Ascending aorta (tissue), 2 donors: ENCODE results near the gene ZRSR2. TPM values are rescaled to one million over a fixed set of nuclear protein-coding genes. Genes with fewer than 3 reads are reported as not detected.
"Not testable (repeated sequence)": the region's sequence is repeated elsewhere in the genome, so short reads cannot be mapped to it uniquely, and the experiment has no call there.

Experiments used
- DNase-seq, 2 donors: peaks; one replicate each; pipeline ENCODE4 v3.0.0-alpha.2; 2019; ENCODE audit warnings: low spot score in 2 of 2
- H3K27ac ChIP-seq, 2 donors: fragments of 200-600 bp; sonication (generic); one replicate each; pipeline ENCODE4 v1.5.1; 2016 to 2017; ENCODE audit warnings: mild to moderate bottlenecking in 1 of 2
- H3K27me3 ChIP-seq: fragments of 200-600 bp; sonication (generic); one replicate; pipeline ENCODE4 v1.5.1; 2017
- H3K36me3 ChIP-seq, 2 donors: fragments of 200-600 bp; sonication (generic); one replicate each; pipeline ENCODE4 v1.5.1; 2016
- H3K4me1 ChIP-seq, 2 donors: fragments of 200-600 bp; sonication (generic); one replicate each; pipeline ENCODE4 v1.5.1; 2016 to 2017; ENCODE audit warnings: mild to moderate bottlenecking in 1 of 2
- H3K4me3 ChIP-seq, 2 donors: fragments of 200-600 bp; sonication (generic); one replicate each; pipeline ENCODE4 v1.5.1; 2016 to 2017; ENCODE audit warnings: mild to moderate bottlenecking in 1 of 2
- H3K9me3 ChIP-seq, 2 donors: fragments of 200-600 bp; sonication (generic); one replicate each; pipeline ENCODE4 v1.5.1; 2016
- CTCF ChIP-seq, 3 experiments: fragments of 200-600 bp in 2 of 3; fragments of 450-650 bp in 1 of 3; sonication (generic) in 2 of 3; IDR thresholded peaks; one replicate each; pipeline ENCODE4 v1.5.1; 2016 to 2019; ENCODE audit warnings: antibody characterized with exemption in 3 of 3, mild to moderate bottlenecking in 1 of 3, moderate library complexity in 1 of 3
- intact Hi-C: fragments of 100-400 bp; cut with DNase I; formaldehyde crosslinking; loops from one replicate; pipeline ENCODE4 v1.15.1; 2023
- total RNA-seq: library from RNA; depleted of rRNA; stranded (reverse); fragments of >200 nt; gene quantifications from one replicate; pipeline ENCODE4 v1.1.0, GENCODE V29; 2016

Gene ZRSR2
- total RNA-seq, 1 donor from 2014 or later = 0.64 TPM

- intact Hi-C loops = no loop called here
- H3K4me3 ChIP-seq = no peak overlapping the region
- H3K27ac ChIP-seq = no peak overlapping the region
- H3K9me3 ChIP-seq = no peaks in the 10 kb centered on the region
- no peak for TF ChIP-seq CTCF (IDR thresholded peaks at IDR 0.05)
- no peaks in the 10 kb centered on the region for H3K27me3 ChIP-seq
- DNase-seq = no peak
- peaks cover 0 to under 1% of the 10 kb centered on the region in 2 donors for H3K4me1 ChIP-seq
- H3K36me3 ChIP-seq = no peaks in the 10 kb centered on the region
These were observed 32.1 kb upstream of the ZRSR2 start for GRCh38 chrX:15758140-15758539.

- H3K36me3 ChIP-seq, H3K4me1 ChIP-seq, DNase-seq, H3K9me3 ChIP-seq, H3K27me3 ChIP-seq, H3K4me3 ChIP-seq, H3K27ac ChIP-seq, intact Hi-C loops: not testable (repeated sequence)
These were observed 30.4 kb upstream of the ZRSR2 start for GRCh38 chrX:15759886-15760285.

GRCh38 chrX:15761564-15762191, 28.6 kb upstream of the ZRSR2 start:
- intact Hi-C loops = no loop called here
- DNase-seq = no peak
- no peak overlapping the region for H3K4me3 ChIP-seq

DNA sequence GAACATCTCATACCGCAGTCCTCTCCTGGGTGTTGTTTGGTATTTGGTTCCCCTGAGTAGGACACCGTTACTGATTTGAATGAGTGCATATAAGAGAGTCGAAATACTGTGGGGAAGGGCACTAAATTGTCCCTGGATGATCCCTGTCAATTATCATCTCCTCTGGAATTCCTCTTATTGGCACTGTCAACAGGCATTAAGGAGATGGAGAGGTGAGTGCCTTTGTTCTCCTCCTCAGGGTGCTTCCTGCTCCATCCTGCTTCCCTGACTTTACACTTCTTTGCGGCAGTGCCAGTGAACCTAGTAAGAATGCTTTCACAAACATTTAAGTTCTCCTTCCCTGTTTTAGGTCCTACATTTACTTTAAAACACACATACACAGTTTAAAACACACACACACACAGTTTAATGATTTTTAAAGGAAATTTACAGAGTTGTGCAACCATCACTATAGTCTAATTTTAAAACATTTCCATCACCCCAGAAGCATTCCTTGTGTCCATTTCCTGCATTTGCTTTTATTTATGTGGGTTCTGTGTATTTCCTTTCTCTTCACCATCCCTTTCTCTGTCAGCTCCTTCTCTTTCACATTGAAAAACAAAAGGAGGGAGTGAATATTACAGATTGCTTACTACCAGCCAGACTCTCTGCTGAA, 20.9 kb upstream of the ZRSR2 start:
- Histone ChIP-seq H3K27ac (no peak overlapping the region), H3K4me3 (no peak overlapping the region), H3K9me3 (no peaks in the 10 kb centered on the region), H3K36me3 (peaks cover 0 to 5% of the 10 kb centered on the region in 2 donors), H3K27me3 (no peaks in the 10 kb centered on the region), H3K4me1 (no peaks in the 10 kb centered on the region)
- intact Hi-C loops = no loop called here
- TF ChIP-seq CTCF (IDR thresholded peaks at IDR 0.05) = no peak
- no peak for DNase-seq

More at GRCh38 chrX:15761564-15762191, 28.6 kb upstream of the ZRSR2 start:
- Histone ChIP-seq H3K27ac (no peak overlapping the region), H3K36me3 (peaks cover 0 to 4% of the 10 kb centered on the region in 2 donors), H3K9me3 (no peaks in the 10 kb centered on the region), H3K27me3 (no peaks in the 10 kb centered on the region), H3K4me1 (no peaks in the 10 kb centered on the region)
- TF ChIP-seq CTCF (IDR thresholded peaks at IDR 0.05) = peak; percentile 26 to 65 (median 48)

GRCh38 chrX:15781961-15782699, 8.2 kb upstream of the ZRSR2 start:
- TF ChIP-seq CTCF (IDR thresholded peaks at IDR 0.05) = no peak

More at GRCh38 chrX:15781961-15782699, 8.2 kb upstream of the ZRSR2 start:
- Histone ChIP-seq H3K27ac (no peak overlapping the region), H3K9me3 (no peaks in the 10 kb centered on the region), H3K4me3 (no peak overlapping the region), H3K4me1 (no peaks in the 10 kb centered on the region), H3K27me3 (no peaks in the 10 kb centered on the region), H3K36me3 (peaks cover 21 to 53% of the 10 kb centered on the region in 2 donors)
- intact Hi-C loops = no loop called here
- no peak for DNase-seq
